NOMO-1 treated with DMSO at 0.1 percent for 48 hours (cell line): ENCODE data around the gene ADAMTS5.

Experiments
- DNase-seq: peaks from one replicate; lab custom pipeline; 2025; ENCODE audit not compliant: unreplicated experiment; lab: John Stamatoyannopoulos, UW

ADAMTS5 gene

DNA sequence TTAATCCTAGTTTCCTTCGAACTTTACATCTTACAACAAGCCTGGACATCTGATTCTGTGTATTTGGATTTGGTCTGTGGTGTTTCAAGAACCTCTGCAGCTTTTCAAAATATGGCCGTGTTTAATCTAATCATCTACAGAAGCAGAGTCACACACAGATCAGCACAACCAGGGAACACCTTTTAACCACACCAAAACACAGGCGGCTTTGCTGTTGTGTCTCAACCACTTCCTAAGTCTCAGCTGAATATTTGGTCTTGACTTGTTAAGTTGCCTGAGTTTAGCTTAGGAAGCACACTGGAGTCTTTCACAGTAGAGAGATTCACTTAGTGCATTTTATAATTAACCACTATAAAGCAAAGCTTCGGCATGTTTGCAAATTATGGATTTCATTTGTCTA, 17.1 kb downstream of the ADAMTS5 start:
- no peak for DNase-seq

DNA sequence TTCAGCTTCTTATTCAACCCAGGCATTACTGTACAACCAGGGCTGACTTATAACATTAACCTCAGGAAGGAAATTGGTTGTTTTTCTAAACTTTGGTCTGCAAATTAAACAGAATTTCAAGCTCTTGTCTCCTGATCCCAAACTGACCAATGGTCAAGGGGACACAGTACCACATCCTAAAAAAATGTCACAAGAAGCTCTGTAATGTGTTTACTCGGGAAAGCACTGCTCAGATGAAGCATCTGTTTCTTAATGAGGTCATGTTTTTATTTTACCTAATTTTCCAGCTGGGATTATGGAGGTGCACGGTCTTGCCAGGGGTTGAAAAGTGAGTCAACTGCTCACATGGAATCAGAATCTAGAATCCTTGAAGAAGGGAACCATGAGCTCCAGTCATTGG, 18.7 kb downstream of the ADAMTS5 start:
- DNase-seq, result no peak

GRCh38 chr21:26946744-26947446, 20.0 kb downstream of the ADAMTS5 start:
- DNase-seq, result peak; percentile 69

GRCh38 chr21:26945916-26946675, 20.8 kb downstream of the ADAMTS5 start:
- DNase-seq, result no peak

- DNase-seq, result peak; percentile 86
Measured at GRCh38 chr21:26943921-26944320, 23.0 kb downstream of the ADAMTS5 start.

- DNase-seq, result no peak
Measured at GRCh38 chr21:26941421-26941820, 25.5 kb downstream of the ADAMTS5 start.

DNA sequence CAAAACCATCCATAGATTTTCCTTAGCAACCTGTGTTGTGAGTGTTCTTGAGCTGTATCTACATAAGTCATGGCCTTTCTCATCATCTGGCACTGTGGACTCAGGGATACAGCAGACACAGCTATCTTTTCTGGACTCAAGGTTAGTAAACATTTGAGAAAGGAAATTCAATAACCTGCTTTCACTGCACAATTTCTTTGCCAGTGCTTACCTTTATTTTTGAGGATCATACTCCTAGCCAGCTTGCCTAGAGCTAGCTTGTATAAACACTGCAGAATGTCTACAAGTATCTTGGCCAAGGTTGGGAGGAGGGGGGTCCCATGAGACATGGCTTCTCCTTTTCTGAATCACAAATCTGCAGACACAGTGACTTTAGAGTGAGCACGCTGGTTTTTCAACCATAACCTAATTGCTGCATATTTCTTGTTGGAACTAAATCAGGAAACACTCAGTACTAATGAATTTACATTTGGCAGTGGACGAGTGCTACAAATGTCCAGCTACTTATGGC, 27.2 kb downstream of the ADAMTS5 start:
- no peak for DNase-seq

DNA sequence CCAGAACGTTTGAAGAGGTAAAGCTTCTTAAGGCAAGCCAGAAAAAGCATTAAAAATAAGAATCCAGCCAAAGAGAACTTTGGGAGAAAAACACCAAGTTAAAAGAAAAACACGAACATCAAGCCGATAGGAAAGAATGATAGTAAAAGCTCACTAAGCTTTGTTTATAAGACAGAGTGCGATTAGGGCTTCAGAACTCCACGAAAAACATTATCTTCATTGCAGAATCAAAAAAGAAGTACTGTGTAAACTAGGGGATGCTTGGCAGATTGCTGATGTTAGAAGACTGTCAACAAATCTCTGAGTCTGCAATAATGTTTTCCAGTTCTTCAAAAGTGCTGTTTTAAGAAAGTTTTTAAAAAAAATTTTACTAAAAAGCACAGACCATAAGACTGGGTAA, 30.2 kb downstream of the ADAMTS5 start:
- DNase-seq, result no peak

DNA sequence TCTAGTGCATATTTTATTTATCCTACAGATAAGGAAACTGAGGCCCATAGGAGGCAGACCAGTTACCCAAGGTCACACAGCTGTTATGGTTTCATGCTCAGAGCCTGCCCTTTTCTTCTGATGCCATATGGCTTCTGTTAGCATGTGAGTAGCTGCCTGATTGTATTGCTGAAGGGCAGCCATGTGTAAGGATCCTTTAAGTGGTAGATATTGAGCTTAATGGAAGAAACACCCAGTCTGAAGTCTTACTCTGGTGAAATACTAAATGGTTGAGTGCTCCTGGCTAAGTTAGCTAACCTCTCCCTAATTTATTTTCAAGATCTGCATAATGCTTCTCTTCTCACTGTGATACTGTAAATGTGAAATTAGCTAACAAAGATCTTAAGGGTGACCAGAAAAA, 30.9 kb downstream of the ADAMTS5 start:
- DNase-seq, result no peak

DNA sequence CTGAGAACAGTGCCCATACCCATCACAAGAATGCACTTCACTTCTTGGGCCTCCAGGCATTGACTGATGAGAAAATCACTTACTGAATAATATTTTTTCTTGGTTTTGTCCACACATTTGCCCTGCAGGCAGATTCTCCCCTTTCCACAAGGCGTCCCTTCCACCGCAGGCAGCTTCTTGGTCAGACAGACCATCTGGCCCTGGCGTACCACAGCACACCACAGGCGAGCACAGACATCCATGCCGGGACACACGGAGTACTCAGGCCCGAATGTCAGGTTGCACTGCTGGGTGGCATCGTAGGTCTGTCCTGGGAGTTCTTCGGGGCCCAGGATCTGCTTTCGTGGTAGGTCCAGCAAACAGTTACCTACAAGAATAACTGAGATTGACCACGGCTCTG, 32.5 kb downstream of the ADAMTS5 start:
- DNase-seq, result no peak

- no peak for DNase-seq
Measured at GRCh38 chr21:26933448-26933847, 33.4 kb downstream of the ADAMTS5 start.

DNA sequence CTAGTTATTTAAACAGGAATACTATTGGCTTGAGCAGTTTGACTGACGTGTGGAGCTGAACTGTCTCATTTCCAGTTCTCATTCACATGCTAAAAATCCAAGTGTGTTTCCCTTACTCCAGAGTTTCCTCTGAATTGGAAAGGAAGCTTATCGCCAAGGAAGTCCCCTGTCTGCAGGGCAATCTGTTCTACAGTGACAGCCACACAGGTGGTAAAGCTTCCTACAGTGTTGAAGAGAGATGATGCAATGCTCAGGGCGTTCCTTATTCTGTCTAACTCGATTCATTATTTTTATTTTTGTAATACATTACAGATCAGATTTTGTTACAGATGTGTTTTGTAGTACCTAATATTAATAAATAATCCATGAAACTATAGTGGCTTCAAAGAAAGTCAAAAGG, 41.3 kb downstream of the ADAMTS5 start:
- DNase-seq, result no peak

DNA sequence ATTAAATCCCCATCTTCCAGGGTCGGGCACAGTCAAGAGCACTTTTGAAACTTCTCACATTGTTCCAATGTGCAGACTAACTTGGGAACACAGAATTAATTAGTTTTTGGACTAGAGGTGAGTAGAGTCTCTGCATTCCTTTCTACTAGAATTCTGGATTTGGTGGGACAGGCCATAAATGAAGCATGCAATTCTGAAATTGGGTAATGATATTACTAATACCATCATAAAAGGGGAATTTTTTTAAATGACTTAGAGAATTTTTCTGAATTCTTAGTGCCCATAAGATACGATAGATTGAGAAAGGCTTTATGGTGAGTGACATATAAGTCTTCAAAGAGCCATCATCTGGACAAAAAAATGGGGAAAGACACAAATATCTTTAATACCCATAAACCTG, 41.8 kb downstream of the ADAMTS5 start:
- DNase-seq, result no peak

DNA sequence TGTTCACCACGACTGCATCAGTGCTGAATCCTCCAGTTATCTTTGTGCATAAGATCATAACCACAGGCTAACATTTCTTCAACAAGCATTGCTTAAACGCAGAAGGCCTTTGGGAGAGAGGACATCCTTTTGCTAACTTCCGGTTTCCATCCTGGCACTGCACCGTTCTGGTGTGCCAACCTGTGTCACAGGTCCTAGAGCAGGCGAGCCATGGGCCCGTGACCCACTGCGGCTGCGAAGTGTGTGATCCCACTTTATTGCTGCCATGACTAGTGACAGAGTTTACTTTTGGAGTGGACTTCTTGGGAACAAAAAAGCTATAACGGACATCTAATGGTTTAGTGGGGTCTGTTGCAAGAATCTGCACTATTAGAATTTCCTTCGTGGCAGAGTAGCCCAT, 42.9 kb downstream of the ADAMTS5 start:
- DNase-seq, result no peak

- no peak for DNase-seq
Measured at GRCh38 chr21:26920055-26920454, 46.8 kb downstream of the ADAMTS5 start.

GRCh38 chr21:26918323-26919079, 48.4 kb downstream of the ADAMTS5 start:
- DNase-seq, result no peak

DNA sequence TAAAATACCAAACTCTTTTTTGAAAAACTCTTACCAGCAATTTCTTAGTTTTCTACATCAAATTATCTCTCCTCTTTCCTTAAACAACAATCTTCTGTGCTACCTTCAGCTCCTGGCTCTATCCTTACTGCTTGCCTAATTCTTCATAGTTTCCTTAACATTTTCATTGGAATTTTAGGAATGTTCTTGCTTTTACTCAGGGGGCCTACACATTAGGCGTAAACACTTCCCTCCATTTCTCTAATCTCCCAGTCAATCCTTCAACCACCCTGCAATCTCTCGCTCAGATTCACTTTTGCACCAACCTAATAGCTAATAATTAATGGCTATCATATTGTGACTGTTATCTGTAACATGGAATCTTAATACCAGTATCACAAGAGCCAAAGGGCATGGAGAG, 50.1 kb downstream of the ADAMTS5 start:
- no peak for DNase-seq

DNA sequence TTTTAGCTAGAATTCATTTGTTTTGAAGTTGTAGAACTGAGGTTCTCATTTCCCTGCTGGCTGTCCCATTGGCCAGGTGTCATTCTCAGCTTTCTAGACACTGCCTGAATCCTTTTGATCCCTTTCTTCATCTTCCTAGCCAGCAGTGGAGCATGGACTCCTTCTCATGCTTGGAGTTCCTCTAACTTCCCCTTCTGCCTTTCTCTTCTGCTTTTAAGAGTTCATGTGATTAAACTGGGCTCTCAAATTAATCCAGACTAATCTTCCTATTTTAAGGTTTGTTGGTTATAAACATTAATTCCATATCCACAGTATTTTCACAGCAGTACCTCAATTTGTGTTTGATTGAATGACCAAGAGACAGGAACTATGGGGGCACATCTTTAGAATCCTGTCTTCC, 52.3 kb downstream of the ADAMTS5 start:
- peak; percentile 44 for DNase-seq

GRCh38 chr21:26912466-26912865, 54.4 kb downstream of the ADAMTS5 start:
- DNase-seq, result no peak

GRCh38 chr21:26909972-26910371, 56.9 kb downstream of the ADAMTS5 start:
- no peak for DNase-seq

DNA sequence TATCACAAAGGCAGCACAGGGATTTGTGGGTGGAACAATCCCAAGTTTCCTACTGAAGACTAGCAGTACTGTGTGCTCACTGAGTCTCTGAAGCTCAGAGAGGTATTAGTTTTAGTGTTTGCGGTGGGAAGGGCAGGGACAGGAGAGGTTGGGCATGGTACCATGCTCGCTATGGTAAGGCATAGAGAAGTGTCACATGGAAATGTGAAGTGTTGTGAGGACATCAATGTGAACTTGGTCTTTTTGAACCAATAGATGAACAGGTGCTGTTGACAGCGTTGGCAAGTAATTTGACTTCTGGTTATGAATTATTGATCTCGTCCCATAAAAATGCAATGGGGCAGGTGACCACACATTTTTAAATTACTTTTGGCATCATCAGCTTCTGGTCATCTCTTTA, 65.9 kb downstream of the ADAMTS5 start:
- DNase-seq, result no peak

DNA sequence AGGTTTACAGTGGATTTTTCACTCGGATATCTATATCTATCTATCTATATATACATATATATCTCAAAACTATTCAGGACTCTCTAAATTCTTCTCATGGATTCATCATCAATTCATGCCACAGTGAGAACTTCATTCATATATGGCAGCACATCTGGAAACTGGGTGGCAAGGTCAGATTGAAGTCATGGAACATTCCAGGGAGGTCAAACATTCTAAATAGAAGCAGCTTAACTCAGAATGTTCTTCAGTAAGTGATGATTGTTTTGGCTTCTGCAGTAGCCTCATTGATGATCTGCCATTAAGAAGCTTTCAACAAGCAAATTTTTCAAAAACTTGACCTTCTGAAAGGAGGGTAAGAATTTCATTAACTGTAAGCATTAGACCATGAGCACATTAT, 74.7 kb downstream of the ADAMTS5 start:
- DNase-seq, result no peak
